GM18909 (cell line): ENCODE results near the gene CD163L1.

Experiments
- ATAC-seq: cut with Tn5 transposase; IDR thresholded peaks from one replicate; pipeline ENCODE4 v1.9.1; 2021; ENCODE audit warnings: mild to moderate bottlenecking; ENCODE audit not compliant: unreplicated experiment, poor library complexity

Gene CD163L1

DNA sequence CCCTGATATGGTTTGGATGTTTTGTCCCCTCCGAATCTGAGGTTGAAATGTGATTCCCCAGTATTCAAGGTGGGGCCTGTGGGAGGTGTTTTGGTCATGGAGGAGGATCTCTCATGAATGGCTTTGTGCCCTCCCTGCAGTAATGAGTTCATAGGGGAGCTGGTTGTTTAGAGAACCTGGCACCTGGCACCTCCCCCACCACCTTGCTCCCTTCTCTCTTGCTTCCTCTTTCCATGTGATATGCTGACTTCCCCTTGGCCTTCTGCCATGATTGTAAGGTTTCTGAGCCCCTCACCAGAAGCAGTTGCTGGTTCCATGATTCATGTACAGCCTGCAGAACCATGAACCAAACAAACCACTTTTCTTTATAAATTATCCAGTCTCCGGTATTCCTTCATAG lies 32.6 kb downstream of the CD163L1 start:
- no peak for ATAC-seq

DNA sequence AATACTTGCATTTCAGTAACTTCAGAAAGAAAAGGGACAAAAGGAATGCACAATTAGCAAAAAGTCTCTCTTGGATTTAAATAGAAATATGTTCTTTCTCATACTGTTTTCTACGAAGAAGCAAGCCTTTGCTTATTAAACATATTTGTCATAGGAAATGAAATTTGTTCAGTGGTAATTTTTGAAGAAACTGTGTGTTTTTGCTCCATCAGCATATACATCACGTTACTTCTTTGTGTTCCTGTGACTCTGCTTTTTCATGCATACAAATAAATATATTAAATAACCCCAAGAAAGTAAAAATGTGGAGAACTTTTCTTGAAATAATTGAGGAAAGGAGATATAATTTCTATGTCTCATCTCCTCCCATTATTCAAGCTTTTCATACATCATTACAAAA lies 39.7 kb downstream of the CD163L1 start:
- ATAC-seq = no peak

DNA sequence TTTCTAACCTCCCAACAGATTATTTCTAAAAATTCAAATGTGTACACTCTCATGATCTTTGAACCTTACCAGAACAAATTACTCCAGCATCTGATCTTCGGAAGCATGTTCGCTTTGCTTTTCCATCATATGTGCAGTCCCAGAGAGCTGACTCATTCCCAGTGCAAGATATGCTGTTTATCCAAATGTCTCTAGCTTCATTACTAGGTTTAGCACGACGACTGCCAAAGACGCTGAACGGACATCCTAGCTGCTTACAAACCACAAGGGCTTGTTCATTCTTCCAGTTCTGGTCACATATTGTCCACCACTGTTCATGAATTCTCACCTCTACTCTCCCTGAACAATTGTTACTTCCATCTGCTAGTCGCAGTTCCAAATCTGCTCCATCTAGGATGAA lies 40.5 kb downstream of the CD163L1 start:
- ATAC-seq = no peak

DNA sequence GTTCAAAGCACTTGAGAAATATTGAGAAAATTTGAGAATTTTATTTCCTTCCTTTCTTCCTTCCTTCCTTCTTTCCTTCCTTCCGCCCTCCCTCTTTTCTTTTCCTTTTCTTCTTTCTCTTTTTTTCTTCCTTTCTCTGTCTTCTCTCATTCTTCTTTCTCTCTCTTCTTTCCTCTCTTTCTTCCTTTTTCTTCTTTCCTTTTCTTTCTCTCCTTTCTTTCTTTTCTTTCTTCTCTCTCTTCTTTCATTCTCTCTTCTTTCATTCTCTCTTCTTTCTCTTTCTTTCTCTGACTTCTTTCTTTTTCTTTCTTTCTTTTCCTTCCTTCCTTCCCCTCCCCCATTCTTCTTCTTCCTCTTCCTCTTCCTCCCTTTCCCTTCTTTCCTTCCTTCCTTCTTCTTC lies 44.9 kb downstream of the CD163L1 start:
- no peak for ATAC-seq

DNA sequence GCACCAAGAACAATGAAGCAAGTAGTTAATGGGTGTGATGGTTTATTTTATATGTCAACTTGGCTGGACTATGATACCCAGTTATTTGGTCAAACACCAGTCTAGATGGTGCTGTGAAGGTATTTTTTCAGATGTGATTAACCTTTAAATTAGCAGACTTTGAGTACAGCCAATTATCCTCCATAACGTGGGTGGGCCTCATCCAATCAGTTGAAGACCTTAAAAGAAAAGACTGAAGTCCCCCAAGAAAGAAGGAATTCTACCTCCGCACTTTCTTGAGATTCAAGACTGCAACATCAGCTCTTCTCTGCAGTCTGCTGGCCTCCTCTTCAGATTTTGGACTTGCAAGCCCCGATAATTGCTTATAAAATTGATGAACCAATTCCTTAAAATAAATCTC lies 47.5 kb downstream of the CD163L1 start:
- no peak for ATAC-seq

DNA sequence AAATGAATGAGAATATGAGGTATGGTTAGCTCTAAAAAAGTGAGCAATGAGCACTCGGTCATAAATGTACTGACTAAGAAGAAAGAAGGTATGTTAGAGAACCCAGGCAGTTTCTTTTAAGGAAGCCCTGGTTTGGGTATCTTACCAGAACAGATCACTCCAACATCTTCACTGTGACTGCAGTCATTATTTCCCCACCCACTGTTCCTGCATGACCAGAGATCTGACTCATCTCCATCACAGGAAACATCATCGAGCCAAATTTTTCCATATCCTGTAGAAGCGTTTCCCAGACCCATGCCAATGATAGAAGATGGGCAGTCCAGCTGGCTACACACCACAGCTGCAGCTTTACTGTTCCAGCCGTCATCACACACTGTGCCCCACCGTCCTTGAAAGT lies 48.0 kb downstream of the CD163L1 start:
- ATAC-seq = no peak

DNA sequence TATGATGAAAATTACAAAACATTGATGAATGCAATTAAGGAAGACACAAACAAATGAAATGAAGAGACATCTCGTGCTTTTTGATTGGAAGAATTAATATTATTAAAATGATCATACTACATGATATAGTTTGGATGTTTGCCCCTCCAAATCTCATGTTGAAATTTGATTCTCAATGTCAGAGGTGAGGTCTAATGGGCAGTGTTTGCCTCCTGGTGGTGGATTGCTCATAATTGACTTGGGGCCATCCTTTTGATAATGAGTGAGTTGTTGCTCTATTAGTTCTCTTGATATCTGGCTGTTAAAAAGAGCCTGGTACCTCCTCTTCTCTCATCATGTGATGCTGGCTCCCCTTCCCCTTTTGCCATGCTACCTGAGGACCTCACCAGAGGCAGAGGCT lies 56.7 kb downstream of the CD163L1 start:
- no peak for ATAC-seq

DNA sequence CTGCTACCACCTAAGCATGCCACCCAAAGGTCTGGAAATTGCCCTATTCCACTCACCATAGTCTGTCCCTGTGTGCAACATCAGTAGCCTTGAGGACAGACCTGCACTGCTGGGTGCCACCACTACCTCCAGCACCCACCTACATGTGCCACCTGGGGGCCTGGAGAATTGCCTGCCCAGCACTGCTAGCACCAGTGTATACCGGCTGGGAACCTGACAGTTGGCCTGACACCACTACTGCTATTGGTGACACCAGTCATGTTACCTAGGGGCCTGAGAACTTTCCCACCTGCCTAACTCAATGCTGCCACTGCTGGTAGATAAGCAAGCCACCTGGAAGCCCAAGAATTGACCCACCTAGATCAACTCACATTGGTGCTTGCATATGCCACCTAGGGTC lies 60.8 kb downstream of the CD163L1 start:
- ATAC-seq = no peak

DNA sequence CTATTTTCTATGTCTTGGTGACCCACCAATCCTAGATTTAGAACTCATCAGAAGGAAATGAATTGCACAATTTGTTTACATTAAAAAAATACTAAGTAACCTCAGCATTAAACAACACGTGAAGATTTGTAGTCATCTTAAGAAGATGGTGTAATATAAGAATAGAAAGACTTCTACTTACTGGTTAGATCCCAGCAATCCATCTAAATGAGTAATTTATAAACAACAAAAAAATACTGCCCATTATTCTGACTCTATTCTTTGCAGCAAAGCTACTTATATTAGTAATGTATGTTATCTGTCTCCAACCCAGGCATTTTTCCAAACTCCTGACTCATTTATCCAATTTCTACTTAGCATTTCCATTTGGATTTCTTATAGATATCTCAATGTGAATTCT lies 67.8 kb downstream of the CD163L1 start:
- ATAC-seq = no peak

DNA sequence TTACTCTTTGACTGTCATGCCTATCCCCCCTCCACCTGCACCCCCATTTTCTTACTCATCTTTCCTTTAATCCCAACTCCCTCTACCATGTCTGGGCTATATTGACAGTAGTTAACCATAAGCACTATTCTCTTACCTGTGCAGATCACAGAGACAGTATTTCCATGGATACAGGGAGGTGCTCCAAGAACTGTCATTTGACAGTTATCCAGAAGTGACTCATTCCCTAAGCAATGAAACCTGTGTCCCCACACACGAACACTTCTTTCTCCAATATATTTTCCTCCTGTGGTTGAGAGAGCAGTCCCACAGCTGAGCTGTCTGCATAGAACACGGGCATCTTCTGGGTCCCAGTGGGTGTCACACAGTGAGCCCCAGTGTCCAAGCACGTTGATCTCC lies 68.8 kb downstream of the CD163L1 start:
- ATAC-seq = no peak

DNA sequence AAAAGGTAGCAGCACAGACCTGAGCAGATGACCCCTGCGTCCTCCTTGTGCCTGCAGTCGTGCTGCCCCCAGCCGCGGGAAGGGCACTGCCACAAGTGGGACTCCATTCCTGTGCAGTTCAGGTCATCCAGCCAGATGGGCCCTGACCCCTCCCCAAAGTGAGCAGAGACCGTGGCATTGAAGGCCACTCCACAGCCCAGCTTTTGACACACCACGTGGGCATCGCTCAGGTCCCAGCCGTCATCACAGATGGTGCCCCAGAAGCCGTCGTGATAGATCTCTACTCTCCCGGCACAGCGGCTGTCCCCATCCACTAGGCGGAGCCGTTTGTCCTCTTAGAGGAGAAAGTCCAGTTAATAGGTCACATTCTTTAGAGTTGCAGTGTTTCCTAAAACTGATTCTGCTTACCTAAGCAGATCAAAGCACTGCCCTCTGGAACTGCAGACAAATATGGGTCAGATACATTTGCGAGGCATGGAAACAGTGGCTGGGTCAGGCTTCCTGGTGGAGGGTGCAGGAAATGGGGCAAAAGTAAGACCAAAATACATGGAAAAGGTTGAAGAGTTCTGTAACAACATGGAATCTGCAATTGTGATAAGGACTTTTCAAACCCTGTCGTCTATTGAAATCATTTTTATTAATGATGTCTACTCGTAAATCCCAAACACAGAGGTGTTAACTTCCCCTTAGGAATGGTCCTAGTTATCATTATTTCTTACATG lies 69.4 kb downstream of the CD163L1 start:
- no peak for ATAC-seq

DNA sequence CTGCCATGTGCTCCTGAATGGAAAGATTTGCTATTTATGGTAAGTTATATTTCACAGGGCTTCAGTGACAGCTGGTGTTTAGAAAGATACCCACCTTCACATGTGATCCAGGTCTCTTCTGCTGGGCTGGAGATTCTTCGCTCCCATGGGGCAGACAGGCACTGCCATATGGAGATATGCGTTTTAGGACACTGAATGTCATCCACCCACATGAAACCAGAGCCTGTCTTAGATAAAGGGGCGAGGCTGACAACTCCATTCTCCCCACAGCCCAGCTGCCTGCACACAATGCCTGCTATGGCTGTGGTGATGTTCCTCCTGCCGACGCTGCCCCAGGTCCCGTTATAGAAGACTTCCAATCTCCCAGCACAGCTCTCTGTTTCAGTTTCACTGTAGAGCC lies 70.7 kb downstream of the CD163L1 start:
- ATAC-seq = no peak

DNA sequence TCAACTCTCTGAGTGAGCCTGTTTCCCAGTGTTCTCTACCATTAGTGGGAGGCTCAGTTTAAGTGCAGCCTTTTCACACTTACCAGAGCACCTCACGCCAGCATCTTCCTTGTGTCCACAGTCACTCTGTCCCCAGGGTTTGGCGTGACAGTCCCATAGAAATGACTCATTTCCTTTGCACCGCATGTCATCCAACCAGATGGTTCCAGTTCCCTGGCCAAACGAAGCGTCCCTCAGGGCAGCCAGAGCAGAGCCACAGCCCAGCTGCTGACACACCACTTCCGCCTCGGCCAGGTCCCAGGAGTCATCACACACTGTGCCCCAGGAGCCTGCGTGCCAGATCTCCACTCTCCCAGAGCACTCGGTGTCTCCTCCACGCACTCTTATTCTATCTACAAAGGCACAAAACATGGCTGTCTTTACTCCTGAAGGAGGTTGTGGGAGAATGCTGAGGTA lies 74.7 kb downstream of the CD163L1 start:
- no peak for ATAC-seq

DNA sequence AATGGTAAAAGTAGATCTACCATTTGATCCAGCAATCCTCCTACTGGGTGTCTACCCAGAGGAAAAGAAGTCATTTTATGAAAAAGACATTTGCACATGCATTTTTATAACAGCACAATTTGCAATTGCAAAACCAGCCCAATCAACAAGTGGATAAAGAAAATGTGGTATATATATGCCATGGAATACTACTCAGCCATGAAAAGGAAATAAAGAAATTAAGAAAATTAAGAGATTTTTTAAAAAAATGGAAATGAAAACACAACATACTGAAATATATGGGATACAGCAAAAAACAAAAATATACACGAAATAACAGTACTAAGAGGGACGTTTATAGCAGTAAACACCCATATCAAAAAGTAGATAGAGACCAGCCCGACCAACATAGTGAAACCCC lies 81.2 kb downstream of the CD163L1 start:
- no peak for ATAC-seq

DNA sequence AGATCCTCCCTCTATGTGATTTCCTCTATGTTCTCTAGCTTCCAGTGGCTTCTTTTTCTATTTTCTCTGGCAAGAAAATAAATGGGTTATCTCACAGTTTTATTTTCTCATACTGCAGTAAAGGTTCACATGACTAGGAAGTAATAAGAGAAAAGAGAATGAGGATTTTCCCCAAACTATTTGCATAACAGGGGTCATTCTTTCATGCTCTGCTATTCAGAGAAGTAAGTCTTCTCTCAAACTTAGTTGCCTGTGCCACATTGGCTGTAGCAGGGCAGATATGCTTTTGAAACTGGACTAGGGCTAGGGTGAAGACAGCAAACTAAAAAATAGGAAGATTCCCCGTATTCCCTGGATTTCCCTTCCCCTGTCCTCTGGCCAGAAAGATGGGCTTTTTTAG lies 82.7 kb downstream of the CD163L1 start:
- no peak for ATAC-seq

DNA sequence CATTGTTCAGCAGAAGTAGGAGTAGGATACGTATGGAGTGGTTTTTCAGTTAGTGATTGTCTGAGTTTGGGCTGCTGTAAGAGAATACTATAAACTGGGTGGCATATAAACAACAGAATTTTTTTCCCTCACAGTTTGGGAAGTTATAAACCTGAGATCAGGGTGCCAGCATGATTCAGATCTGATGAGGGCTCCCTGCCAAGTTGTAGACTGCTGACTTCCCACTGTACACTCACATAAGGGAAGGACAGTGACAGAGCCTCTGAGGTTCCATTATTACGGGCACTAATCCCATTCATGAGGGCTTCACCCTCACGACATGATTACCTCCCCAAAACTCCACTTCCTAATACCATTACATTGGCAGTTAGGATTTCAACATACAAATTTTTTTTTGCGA lies 89.4 kb downstream of the CD163L1 start:
- no peak for ATAC-seq

DNA sequence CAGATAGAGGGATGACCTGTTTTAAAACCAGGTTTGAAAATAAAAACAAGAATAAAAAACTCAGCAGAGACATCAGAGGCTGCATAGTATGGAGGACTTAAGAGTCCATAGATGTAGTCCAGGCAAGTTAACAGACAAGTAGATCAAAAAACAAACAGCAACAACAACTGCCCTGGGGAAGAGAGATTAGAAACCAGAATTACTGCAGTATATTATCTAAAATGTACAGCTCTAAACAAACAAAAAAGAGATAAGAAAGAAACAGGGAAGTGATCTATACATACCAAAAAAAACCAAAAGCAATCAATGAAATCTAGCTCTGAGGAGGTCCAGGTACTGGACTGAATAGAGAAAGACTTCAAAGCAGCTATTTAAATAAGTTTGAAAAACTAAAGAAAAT lies 91.3 kb downstream of the CD163L1 start:
- no peak for ATAC-seq

DNA sequence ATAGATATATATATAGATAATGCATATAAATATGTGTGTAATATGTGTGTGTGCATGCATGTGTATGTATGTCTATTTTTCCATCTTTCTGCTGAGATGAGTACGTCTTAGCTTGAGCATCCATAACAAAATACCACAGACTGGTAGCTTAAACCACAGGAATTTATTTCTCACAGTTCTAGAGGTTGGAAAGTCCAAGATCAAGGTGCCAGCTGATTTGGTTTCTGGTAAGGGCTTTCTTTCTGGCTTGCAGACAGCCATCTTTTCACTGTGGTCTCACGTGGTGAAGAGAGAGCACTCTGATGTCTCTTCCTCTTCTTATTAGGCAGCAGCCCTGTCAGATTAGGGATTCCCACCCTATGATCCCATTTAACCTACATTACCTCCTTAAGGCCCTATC lies 92.8 kb downstream of the CD163L1 start:
- ATAC-seq = no peak

DNA sequence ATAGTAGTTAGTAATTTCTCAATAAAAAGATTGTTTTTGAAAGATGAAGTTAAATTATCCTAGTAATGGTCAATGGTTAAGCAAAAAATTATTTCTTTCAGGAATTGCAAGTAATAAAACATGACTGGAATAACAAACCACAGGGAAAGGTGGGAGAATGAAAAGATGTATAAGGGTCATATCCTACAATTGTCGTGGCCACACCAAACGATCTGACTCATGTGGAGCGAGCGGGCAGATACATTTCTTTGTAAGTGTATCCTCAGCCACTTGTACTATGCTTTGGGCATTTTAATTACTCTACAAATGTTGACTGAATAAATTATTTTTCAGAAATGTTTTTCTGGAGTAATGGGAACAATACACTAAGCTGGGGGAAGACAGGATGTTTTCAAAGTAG lies 94.5 kb downstream of the CD163L1 start:
- ATAC-seq = no peak

DNA sequence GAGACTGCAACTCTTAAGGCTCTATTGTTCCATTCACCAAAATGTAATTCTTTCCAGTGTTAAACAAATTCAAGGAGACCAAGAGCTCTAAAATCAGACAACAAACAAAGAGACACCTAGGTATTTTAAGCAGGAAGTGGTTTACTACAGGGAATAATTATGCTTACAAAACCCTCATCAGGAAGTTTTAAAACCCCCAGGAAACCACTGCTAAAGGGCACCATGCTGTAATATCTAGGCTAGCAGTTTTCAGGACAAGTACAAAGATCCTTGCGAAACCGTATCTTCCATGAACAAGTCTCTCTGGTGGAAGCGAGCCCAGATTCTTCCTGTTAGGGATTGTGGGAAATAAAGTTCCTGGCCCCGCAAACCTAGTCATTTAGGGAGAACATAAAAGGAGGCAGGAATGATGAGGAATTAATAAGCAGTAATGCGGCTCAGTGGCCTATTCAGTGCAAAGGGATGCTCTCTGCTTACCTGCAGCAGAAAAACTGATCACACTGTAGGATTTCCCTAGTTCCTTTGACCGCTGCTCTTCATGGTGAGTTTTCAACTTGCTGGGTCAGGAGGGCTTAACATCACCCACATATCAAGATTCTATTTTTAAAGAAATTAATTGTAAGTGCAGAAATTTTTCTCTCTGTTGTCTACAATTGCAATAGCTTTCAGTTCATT lies 97.3 kb downstream of the CD163L1 start:
- no peak for ATAC-seq

DNA sequence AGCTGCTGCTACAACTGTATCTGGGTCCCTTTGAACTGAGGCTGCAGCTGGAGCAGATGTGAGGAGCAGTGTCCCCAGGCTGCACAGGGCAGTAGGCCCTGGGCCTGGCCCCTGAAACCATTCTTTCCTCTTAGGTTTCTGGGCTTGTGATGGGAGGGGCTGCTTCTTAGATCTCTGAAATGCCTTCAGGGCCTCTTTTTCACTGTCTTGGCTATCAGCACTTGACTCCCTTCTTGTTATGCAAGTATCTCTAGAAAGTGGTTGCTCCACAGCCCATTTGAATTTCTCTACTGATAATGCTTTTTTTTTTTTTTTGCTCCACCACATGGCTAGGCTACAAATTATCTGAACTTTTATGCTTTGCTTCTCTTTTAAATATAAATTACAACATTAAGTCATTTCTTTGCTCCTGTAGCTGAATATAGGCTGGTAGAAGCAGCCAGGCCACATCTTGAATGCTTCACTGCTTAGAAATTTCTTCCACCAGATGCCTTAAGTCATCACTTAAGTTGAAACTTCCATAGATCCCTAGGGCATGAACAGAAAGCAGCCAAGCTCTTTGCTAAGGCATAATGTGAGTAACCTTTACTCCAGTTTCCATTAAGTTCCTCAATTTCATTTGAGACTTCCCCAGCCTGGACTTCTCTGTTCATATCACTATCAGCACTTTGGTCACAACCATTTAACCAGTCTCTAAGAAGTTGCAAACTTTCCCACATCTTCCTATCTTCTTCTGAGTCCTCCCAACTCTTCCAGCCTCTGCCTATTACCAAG lies 98.9 kb downstream of the CD163L1 start:
- ATAC-seq = no peak
